A549 (cell line): ENCODE results near the gene UNC5A. TPM values are rescaled to one million over a fixed set of nuclear protein-coding genes. Genes with fewer than 3 reads are reported as not detected.

Experiments
- ATAC-seq, 2 experiments: fragments of 200-7000 bp in 1 of 2; fragments of >200 bp in 1 of 2; cut with Nextera tagmentation in 1 of 2; cut with Tn5 transposase in 1 of 2; 3 replicates each; pipeline versions ENCODE4 v1.8.0 to v1.9.1; 2018 to 2020; ENCODE audit warnings: mild to moderate bottlenecking in 1 of 2, moderate library complexity in 1 of 2
- CTCF ChIA-PET: fragments of 300-600 bp; sonication (Branson Sonifier 250); formaldehyde crosslinking; extraction: SDS; loops from one replicate; lab custom pipeline; 2021; ENCODE audit warnings: antibody characterized with exemption, inconsistent platforms; lab: Yijun Ruan, JAX
- POLR2A ChIA-PET: fragments of 350-600 bp; formaldehyde crosslinking; extraction: SDS; loops from one replicate; lab custom pipeline; 2021; ENCODE audit warnings: antibody characterized with exemption, inconsistent platforms; lab: Yijun Ruan, JAX
- DNase-seq, 2 experiments: peaks; one replicate each; pipeline versions ENCODE4 v3.0.0 to v3.0.0-alpha.2; 2011 to 2016; ENCODE audit warnings: low read depth in 1 of 2, low spot score in 1 of 2
- FAIRE-seq: peaks from 2 replicates; lab custom pipeline; 2011; peaks lifted over from hg19 to GRCh38; lab: Jason Lieb, UNC
- H3K27ac ChIP-seq, 2 experiments: fragments of >200 bp; sonication (Bioruptor Twin); formaldehyde crosslinking; 3 replicates each; pipeline ENCODE4 v1.5.1; 2016 to 2017
- H3K4me1 ChIP-seq: fragments of >200 bp; sonication (Bioruptor Twin); formaldehyde crosslinking; 3 replicates; pipeline ENCODE4 v1.6.1; 2016
- H3K4me2 ChIP-seq: fragments of >200 bp; sonication (Bioruptor Twin); formaldehyde crosslinking; 3 replicates; pipeline ENCODE4 v1.6.1; 2016
- H3K4me3 ChIP-seq: fragments of >200 bp; sonication (Bioruptor Twin); formaldehyde crosslinking; 3 replicates; pipeline ENCODE4 v1.5.1; 2016
- H3K9me3 ChIP-seq: fragments of >200 bp; sonication (Bioruptor Twin); formaldehyde crosslinking; 3 replicates; pipeline ENCODE4 v1.6.1; 2016
- CBX2 ChIP-seq: fragments of 200-600 bp; sonication (generic); IDR thresholded peaks from 2 replicates; pipeline ENCODE4 v1.6.1; 2016; ENCODE audit warnings: low read depth, mild to moderate bottlenecking, borderline replicate concordance
- CEBPB ChIP-seq, 2 experiments: fragments of >200 bp in 1 of 2; sonication (Bioruptor Twin) in 1 of 2; formaldehyde crosslinking in 1 of 2; IDR thresholded peaks; 2 replicates each; pipeline ENCODE4 v1.6.1; 2012 to 2016
- EHMT2 ChIP-seq: fragments of 200-600 bp; sonication (generic); IDR thresholded peaks from 2 replicates; pipeline ENCODE4 v1.6.1; 2016; ENCODE audit warnings: antibody characterized with exemption, low read depth, mild to moderate bottlenecking, moderate library complexity
- ELK1 ChIP-seq: fragments of 150-350 bp; IDR thresholded peaks from 2 replicates; pipeline ENCODE4 v1.6.1; 2014; ENCODE audit warnings: low read depth, mild to moderate bottlenecking, low read length
- GATA3 ChIP-seq: IDR thresholded peaks from 2 replicates; pipeline ENCODE4 v1.6.1; 2012; ENCODE audit warnings: borderline replicate concordance
- HOXB13 ChIP-seq: fragments of 250-450 bp; sonication (Bioruptor Pico); IDR thresholded peaks from 2 replicates; pipeline ENCODE4 v1.5.0; 2020; ENCODE audit warnings: low read depth, mild to moderate bottlenecking, moderate library complexity
- KDM5A ChIP-seq: fragments of 200-600 bp; sonication (generic); IDR thresholded peaks from 2 replicates; pipeline ENCODE4 v1.6.1; 2016; ENCODE audit warnings: antibody characterized with exemption, mild to moderate bottlenecking
- NPAS2 ChIP-seq: fragments of 250-450 bp; sonication (Bioruptor Pico); IDR thresholded peaks from 2 replicates; pipeline ENCODE4 v1.8.0; 2022; ENCODE audit warnings: mild to moderate bottlenecking, moderate library complexity, borderline replicate concordance
- POLR2A ChIP-seq: IDR thresholded peaks from 2 replicates; pipeline ENCODE4 v1.6.1; 2012; ENCODE audit warnings: mild to moderate bottlenecking, low read length
- POLR2AphosphoS2 ChIP-seq: conservative IDR thresholded peaks from 2 replicates; pipeline ENCODE4 v1.6.1; 2012; ENCODE audit warnings: low read length, improper control_type of control experiment, inconsistent platforms
- RAD21 ChIP-seq, 2 experiments: fragments of >200 bp in 1 of 2; sonication (Bioruptor Twin) in 1 of 2; formaldehyde crosslinking in 1 of 2; IDR thresholded peaks in 1 of 2; conservative IDR thresholded peaks in 1 of 2; 2 replicates in 1 of 2; 3 replicates in 1 of 2; pipeline ENCODE4 v1.6.1; 2012 to 2018; ENCODE audit warnings: inconsistent platforms in 1 of 2
- RFX5 ChIP-seq: fragments of 450-650 bp; IDR thresholded peaks from 2 replicates; pipeline ENCODE4 v1.7.1; 2014; ENCODE audit warnings: antibody characterized with exemption, mild to moderate bottlenecking, moderate library complexity
- RNF2 ChIP-seq: fragments of 200-600 bp; sonication (generic); IDR thresholded peaks from 2 replicates; pipeline ENCODE4 v1.6.1; 2016; ENCODE audit warnings: low read depth, mild to moderate bottlenecking, antibody characterized with exemption, moderate library complexity, borderline replicate concordance
- SMC3 ChIP-seq: fragments of >200 bp; sonication (Bioruptor Twin); formaldehyde crosslinking; IDR thresholded peaks from 3 replicates; pipeline ENCODE4 v1.6.1; 2018; ENCODE audit warnings: inconsistent platforms
- TP53 ChIP-seq: fragments of 250-450 bp; sonication (Bioruptor Pico); IDR thresholded peaks from 2 replicates; pipeline ENCODE4 v1.5.0; 2021; ENCODE audit warnings: mild to moderate bottlenecking, moderate library complexity
- USF2 ChIP-seq: fragments of 450-650 bp; IDR thresholded peaks from 2 replicates; pipeline ENCODE4 v1.6.1; 2014; ENCODE audit warnings: antibody characterized with exemption
- ZSCAN20 ChIP-seq: fragments of 250-450 bp; sonication (Bioruptor Pico); IDR thresholded peaks from 2 replicates; pipeline ENCODE4 v1.8.0; 2022; ENCODE audit warnings: mild to moderate bottlenecking, moderate library complexity
- WGBS: methylation state at CpG from one replicate; pipeline ENCODE4 v1.1.6; 2017; ENCODE audit errors: missing lambda C conversion rate; 5-methylcytosine and 5-hydroxymethylcytosine counted together
- polyA plus RNA-seq, 4 experiments: library from polyadenylated mRNA; depleted of rRNA in 3 of 4; stranded (reverse); fragments of >200 nt; fragmentation: RNase III in 1 of 4; extraction: RNeasy Plus Mini Kit Qiagen cat#74134 plus additional on column Dnase treatment in 1 of 4; gene quantifications; 2 replicates in 3 of 4; 3 replicates in 1 of 4; pipeline ENCODE4 v1.2.3, GENCODE V29; 2011 to 2017
- TF ChIP-seq, protein P1 (sequence below): fragments of >200 bp; sonication (Bioruptor Twin); formaldehyde crosslinking; IDR thresholded peaks from 3 replicates; pipeline ENCODE4 v1.5.1; 2016
- TF ChIP-seq, protein P2 (sequence below): fragments of >200 bp; sonication (Bioruptor Twin); formaldehyde crosslinking; IDR thresholded peaks from 2 replicates; pipeline ENCODE4 v1.6.1; 2016
- TF ChIP-seq, protein P3 (sequence below): fragments of >200 bp; sonication (Bioruptor Twin); formaldehyde crosslinking; IDR thresholded peaks from 3 replicates; pipeline ENCODE4 v1.6.1; 2016

Gene UNC5A
- polyA plus RNA-seq, 2 of the 4 experiments (the other 2 are of a cell fraction), result 0.03 to 0.14 TPM

DNA sequence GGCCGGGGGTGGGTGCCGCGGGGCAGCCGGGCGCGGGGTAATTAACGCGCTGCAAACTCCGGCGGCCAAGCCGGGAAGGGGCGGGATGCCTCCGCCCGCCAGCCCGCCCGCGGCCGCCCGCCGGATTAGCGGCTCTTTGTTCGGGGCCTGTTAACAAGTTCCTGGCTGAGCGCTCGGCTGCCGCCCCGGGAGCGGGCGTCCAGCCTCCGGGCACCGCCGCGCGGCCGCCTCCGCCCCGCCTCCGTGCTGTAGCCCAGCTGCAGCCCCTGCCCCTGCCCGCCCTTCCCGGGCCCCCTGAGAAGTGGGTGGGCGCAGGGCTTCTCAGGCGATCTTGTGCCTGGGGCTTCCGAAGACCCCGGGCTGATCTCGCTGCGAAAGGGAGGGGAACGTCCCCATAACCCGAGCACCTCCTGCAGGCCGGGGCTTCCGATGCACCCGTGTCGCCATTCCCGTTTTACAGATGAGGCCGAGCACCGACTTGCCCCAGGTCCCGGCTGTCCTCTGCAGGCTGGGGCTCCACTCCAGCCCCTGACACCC is 7.5 kb downstream of the UNC5A start:
- Histone ChIP-seq H3K4me2 (peak overlapping the region; percentile 99), H3K4me1 (peaks cover 10% of the 10 kb centered on the region), H3K9me3 (no peaks in the 10 kb centered on the region), H3K4me3 (peak overlapping the region; percentile 65), H3K27ac (peak overlapping the region; percentile 55 to 84; a peak in 5 of 6 replicates)
- ChIA-PET POLR2A (no interaction called here), CTCF (interaction anchor here (0.7 to 8.0 kb wide), 7 partner anchors 13 to 171 kb away, joined by 3 to 90 read pairs (median 3); no protein-coding TSS in a partner anchor)
- FAIRE-seq (no peak), DNase-seq (peak; percentile 62 to 89), ATAC-seq (peak; percentile 71 to 87)
- no peak for TF ChIP-seq KDM5A
- TF ChIP-seq SMC3, result peak; percentile 57
- peak; percentile 40 to 62; a peak in 4 of 5 replicates for TF ChIP-seq RAD21 (conservative IDR thresholded peaks at IDR 0.05 in 1 of 2, IDR thresholded peaks at IDR 0.05 in 1 of 2)
- TF ChIP-seq, protein P1, sequence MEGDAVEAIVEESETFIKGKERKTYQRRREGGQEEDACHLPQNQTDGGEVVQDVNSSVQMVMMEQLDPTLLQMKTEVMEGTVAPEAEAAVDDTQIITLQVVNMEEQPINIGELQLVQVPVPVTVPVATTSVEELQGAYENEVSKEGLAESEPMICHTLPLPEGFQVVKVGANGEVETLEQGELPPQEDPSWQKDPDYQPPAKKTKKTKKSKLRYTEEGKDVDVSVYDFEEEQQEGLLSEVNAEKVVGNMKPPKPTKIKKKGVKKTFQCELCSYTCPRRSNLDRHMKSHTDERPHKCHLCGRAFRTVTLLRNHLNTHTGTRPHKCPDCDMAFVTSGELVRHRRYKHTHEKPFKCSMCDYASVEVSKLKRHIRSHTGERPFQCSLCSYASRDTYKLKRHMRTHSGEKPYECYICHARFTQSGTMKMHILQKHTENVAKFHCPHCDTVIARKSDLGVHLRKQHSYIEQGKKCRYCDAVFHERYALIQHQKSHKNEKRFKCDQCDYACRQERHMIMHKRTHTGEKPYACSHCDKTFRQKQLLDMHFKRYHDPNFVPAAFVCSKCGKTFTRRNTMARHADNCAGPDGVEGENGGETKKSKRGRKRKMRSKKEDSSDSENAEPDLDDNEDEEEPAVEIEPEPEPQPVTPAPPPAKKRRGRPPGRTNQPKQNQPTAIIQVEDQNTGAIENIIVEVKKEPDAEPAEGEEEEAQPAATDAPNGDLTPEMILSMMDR, result peak; percentile 70
- WGBS, result 0% methylated on average over 6 of the region's 55 CpGs

DNA sequence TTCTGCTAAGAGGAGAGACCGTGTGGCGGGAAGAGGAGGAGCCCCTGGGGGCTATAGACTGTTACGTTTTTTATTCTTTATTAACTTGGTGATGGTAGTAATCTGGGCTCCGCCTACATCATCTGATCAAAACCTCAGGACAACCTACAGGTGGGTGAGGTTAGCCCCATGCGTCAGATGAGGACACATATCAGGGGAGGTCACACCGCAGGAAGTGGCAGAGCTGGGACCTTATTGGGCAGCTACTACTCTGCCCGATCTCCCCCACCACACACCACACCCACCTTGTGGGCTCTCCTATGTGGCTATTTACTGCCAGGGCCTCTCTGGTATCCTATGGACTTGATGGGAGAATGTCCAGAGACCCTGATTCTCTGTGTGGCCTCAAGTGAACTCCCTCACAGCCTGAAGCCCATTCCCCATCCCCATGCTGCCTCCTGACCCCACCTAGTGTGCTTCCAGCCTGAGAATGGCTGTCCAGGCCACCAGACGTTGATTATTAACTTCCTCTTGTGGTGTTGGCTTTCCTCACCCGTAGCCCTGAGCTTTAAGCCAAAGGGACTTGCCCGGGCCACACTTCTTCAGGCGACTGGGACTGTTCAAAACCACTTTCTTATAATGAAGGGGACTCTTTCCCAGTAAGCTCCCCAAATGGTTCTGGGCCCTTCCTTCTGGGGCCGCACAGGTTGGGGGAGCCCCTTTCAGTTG is 8.2 kb downstream of the UNC5A start:
- no peak overlapping the region; a peak in 2 of 6 replicates for H3K27ac ChIP-seq
- H3K4me2 ChIP-seq, result peak overlapping the region; percentile 99
- peak; percentile 9 to 15; a peak in 3 of 6 replicates for ATAC-seq
- peak overlapping the region; percentile 65 for H3K4me3 ChIP-seq
- H3K9me3 ChIP-seq, result no peaks in the 10 kb centered on the region
- ChIA-PET POLR2A (no interaction called here), CTCF (interaction anchor here (0.6 to 8.0 kb wide), 16 partner anchors 10 to 1925 kb away, joined by 3 to 90 read pairs (median 3); no protein-coding TSS in a partner anchor)
- TF ChIP-seq RFX5 (no peak), USF2 (no peak), CBX2 (no peak), TP53 (CRISPR knock-in tag) (no peak), HOXB13 (CRISPR knock-in tag) (no peak), POLR2AphosphoS2 (no peak), KDM5A (no peak), POLR2A (no peak), CEBPB (IDR thresholded peaks at IDR 0.05) (no peak), ELK1 (no peak), GATA3 (no peak), RNF2 (no peak), NPAS2 (CRISPR knock-in tag) (no peak), EHMT2 (no peak), ZSCAN20 (CRISPR knock-in tag) (no peak)
- TF ChIP-seq, protein P2, sequence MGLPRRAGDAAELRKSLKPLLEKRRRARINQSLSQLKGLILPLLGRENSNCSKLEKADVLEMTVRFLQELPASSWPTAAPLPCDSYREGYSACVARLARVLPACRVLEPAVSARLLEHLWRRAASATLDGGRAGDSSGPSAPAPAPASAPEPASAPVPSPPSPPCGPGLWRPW, result no peak
- TF ChIP-seq, protein P3, sequence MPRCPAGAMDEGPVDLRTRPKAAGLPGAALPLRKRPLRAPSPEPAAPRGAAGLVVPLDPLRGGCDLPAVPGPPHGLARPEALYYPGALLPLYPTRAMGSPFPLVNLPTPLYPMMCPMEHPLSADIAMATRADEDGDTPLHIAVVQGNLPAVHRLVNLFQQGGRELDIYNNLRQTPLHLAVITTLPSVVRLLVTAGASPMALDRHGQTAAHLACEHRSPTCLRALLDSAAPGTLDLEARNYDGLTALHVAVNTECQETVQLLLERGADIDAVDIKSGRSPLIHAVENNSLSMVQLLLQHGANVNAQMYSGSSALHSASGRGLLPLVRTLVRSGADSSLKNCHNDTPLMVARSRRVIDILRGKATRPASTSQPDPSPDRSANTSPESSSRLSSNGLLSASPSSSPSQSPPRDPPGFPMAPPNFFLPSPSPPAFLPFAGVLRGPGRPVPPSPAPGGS, result no peak
- no peak for FAIRE-seq
- WGBS, result 44% methylated on average over 12 of the region's 12 CpGs
- peak in 1 of 2 experiments; percentile 32 for DNase-seq
- H3K4me1 ChIP-seq, result peaks cover 10% of the 10 kb centered on the region
